Naive B cell (primary cell): ENCODE results near the gene NUBP2. TPM values are rescaled to one million over a fixed set of nuclear protein-coding genes. Genes with fewer than 3 reads are reported as not detected.

ENCODE experiments used
- ATAC-seq, 2 donors: fragments of 150-1000 bp; cut with Tn5 transposase; 2 replicates each; pipeline ENCODE4 v1.10.0; 2021; ENCODE audit warnings: low read depth in 2 of 2, mild to moderate bottlenecking in 2 of 2, moderate library complexity in 2 of 2
- DNase-seq: peaks from one replicate; pipeline ENCODE4 v3.0.0; 2022
- H3K27ac Mint-ChIP-seq, 6 donors: one replicate each; pipeline ENCODE4 v1.8.0; 2020 to 2022; ENCODE audit warnings: mild to moderate bottlenecking in 6 of 6, mixed read lengths in 6 of 6, moderate library complexity in 5 of 6, inconsistent platforms in 2 of 6
- H3K27me3 Mint-ChIP-seq, 3 donors: one replicate each; pipeline ENCODE4 v1.8.0; 2021 to 2022; ENCODE audit warnings: mixed read lengths in 3 of 3, mild to moderate bottlenecking in 1 of 3
- H3K36me3 Mint-ChIP-seq, 2 donors: one replicate each; pipeline ENCODE4 v1.8.0; 2020 to 2022; ENCODE audit warnings: mixed read lengths in 2 of 2, inconsistent platforms in 1 of 2, mild to moderate bottlenecking in 1 of 2
- H3K4me1 Mint-ChIP-seq, 3 donors: one replicate each; pipeline ENCODE4 v1.8.0; 2020 to 2022; ENCODE audit warnings: mixed read lengths in 3 of 3, inconsistent platforms in 1 of 3, mild to moderate bottlenecking in 1 of 3, moderate library complexity in 1 of 3
- H3K4me3 Mint-ChIP-seq, 8 donors: one replicate each; pipeline ENCODE4 v1.8.0; 2020 to 2022; ENCODE audit warnings: mild to moderate bottlenecking in 8 of 8, mixed read lengths in 8 of 8, moderate library complexity in 8 of 8, inconsistent platforms in 2 of 8
- H3K9me3 Mint-ChIP-seq, 7 donors: one replicate each; pipeline ENCODE4 v1.8.0; 2020 to 2022; ENCODE audit warnings: mixed read lengths in 7 of 7, mild to moderate bottlenecking in 5 of 7, inconsistent platforms in 2 of 7, moderate library complexity in 1 of 7
- polyA plus RNA-seq, 6 donors: library from polyadenylated mRNA; unstranded; fragments of 300-500 nt; fragmentation: Illumina TruSeq; gene quantifications; one replicate each; pipeline ENCODE4 v1.2.3, GENCODE V29; 2021; ENCODE audit warnings: low read depth in 6 of 6

Gene NUBP2, protein sequence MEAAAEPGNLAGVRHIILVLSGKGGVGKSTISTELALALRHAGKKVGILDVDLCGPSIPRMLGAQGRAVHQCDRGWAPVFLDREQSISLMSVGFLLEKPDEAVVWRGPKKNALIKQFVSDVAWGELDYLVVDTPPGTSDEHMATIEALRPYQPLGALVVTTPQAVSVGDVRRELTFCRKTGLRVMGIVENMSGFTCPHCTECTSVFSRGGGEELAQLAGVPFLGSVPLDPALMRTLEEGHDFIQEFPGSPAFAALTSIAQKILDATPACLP
- 100 to 1,000 TPM in 1 of 6 donors, 10 to 100 TPM in 5; 69.1 to 110 (median 81.0) TPM for polyA plus RNA-seq

DNA sequence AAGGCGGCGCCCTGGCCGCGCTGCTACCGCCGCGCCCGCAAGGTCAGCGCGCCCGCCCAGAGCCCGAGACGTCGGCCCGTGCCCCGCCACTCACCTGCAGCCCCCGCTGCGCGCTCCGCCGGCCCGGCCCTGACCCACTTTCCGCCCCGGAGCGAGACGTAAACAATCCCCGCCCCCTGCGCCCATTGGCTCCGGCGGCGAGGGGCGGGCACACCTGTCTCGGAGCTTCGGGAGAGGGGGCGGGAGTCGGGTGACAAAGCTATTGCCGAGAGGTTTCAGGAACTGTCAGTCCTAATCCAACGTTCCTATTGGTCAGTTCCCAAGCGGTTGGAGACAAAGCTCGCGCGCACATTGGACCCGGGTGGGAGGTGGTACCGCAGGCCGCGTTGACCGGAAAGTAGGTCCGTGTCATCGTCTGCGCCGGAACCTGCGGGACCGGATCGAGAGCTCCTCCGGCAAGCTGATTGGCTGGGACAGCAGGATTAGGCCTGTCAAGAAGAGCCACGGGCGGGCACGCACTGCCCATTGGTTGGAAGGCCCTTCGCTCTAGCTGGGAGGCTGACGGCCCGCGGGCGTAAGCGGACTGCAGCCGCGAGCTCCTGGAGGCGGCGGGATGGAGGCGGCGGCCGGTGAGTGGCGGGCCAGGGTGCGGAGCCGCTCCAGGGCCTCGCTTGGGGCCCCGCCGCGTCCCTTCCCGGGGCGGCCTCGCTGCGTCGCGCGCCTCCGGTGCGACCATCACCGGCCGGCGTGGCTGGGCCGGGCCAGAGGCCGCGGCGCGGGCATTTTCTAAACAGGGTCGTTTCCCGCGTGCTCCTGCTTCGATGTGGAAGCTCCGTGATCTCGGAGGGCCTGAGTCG lies at the start of gene NUBP2, which contains the start of gene SPSB3:
Gene NUBP2, plus strand, starts transcription at position 553 of the 857 bp plus-strand sequence. Its CDS starts 61 bp downstream, at position 614.
Gene SPSB3, minus strand, starts transcription at position 164 of the 857 bp plus-strand sequence. CDS start 1,088 bp downstream, outside the sequence.
- Mint-ChIP-seq H3K27me3 (no peaks in the 10 kb centered on the region), H3K4me3 (peak within 1 kb of the TSS; percentile 86 to 96 (median 94)), H3K36me3 (no peaks in the 10 kb centered on the region), H3K4me1 (peaks cover 21 to 36% (median 26%) of the 10 kb centered on the region in 3 donors), H3K27ac (peak within 1 kb of the TSS; percentile 47 to 92 (median 82)), H3K9me3 (no peaks in the 10 kb centered on the region)
- ATAC-seq (peak; percentile 85 to 86), DNase-seq (peak; percentile 99)

DNA sequence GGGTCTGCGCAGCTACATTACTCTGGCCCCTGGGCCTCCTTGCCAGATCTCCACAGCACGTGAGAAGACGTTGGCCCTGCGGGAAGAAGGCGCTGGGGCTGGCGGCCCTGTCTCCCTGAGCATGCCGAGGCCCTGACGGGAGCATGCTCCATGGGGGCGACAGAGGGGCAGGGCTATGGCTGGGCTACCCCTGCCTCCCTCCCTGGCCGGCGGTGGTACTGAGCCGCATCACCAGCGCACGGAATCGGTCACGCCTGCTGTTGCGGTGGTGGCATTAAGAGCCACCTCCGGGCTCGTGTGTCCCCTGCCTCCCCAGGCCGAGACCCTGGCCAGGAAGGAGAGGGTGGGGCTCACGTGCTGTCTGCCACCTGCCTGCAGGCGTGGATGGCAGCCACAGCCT lies 48.6 kb upstream of the NUBP2 start:
- no peak overlapping the region for H3K4me3 Mint-ChIP-seq
- peaks cover 0 to under 1% (median 0%) of the 10 kb centered on the region in 3 donors for H3K4me1 Mint-ChIP-seq
- no peaks in the 10 kb centered on the region for H3K9me3 Mint-ChIP-seq
- H3K27me3 Mint-ChIP-seq, result no peaks in the 10 kb centered on the region
- DNase-seq, result no peak
- peak overlapping the region in 1 of 6 donors; percentile 56 for H3K27ac Mint-ChIP-seq
- H3K36me3 Mint-ChIP-seq, result peaks cover 0 to 2% of the 10 kb centered on the region in 2 donors
- no peak for ATAC-seq

DNA sequence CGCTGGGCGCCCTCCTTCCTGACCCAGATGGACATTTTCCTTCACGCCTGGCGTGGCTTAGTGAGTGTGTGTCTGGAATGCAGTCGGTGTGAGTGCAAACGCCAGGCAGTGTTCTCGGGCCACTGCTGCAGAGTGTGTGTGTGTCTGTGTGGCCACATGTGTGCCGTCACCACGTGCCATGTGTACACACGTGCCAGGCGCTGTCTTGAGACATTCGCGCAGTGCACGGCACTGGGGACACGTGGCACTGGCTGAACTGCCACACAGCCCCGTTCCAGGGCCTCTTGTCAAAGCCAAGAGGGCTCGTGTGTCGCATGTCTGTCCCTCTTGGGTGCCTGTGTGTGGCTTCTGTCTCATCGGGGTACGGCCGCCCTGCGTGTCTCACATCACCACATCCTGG lies 47.9 kb upstream of the NUBP2 start:
- DNase-seq (no peak), ATAC-seq (no peak)
- Mint-ChIP-seq H3K4me1 (no peaks in the 10 kb centered on the region), H3K9me3 (no peaks in the 10 kb centered on the region), H3K36me3 (no peaks in the 10 kb centered on the region), H3K4me3 (peak overlapping the region in 1 of 8 donors; percentile 21), H3K27me3 (no peaks in the 10 kb centered on the region), H3K27ac (peak overlapping the region in 2 of 6 donors; percentile 20 to 40)

DNA sequence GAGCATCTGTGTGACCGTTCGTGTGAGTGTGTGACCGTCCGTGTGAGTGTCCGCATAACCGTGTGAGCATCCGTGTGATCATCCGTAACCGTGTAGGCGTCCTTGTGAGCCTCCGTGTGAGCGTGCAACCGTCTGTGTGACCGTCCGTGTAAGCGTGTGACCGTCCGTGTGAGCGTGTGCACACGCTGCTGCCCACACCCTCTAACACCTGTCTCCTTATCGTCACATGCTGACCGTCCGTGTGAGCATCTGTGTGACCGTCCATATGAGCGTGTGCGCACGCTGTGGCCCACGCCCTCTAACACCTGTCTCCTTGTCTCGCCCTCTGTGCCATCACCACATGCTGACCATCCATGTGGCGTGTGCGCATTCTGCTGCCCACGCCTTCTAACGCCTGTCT lies 42.5 kb upstream of the NUBP2 start:
- Mint-ChIP-seq H3K9me3 (no peaks in the 10 kb centered on the region), H3K4me1 (peaks cover 0 to 11% (median 0%) of the 10 kb centered on the region in 3 donors), H3K27me3 (no peaks in the 10 kb centered on the region), H3K27ac (no peak overlapping the region), H3K36me3 (peaks cover 5 to 8% of the 10 kb centered on the region in 2 donors), H3K4me3 (no peak overlapping the region)
- ATAC-seq, result no peak
- DNase-seq, result no peak

DNA sequence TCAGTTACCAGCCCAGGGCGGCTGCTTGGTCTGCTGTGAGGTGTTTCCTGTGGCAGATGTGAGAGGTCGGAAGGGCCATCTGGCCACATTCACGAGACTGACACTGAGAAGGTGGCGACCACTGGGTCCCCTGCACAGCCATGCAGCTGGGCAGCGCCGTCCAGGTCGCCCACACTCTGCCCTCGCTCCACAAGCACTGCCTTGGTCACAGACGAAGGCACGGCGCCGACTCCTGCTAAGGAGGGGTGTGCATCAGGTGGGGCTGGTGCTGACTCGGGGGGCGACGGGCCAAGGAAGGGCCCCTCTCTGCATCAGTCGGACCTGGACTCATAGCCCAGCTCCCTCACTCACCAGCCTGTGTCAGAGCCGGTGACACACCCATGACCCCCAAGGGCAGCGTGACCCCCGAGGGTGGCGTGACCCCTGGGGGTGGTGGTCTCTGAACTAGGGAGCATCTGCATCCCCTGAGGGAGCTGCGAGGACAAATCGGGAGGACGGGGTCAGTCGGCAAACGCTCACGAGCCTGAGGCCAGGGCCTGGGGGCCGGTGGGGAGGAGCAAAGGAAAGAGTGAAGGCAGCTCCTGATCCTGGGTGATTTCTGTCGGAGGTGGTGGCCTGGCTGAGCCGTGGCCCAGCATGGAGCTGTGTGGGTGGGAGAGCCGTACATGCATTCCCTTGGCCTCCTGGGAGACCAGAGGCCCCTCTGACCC lies 41.8 kb upstream of the NUBP2 start:
- no peak overlapping the region for H3K4me3 Mint-ChIP-seq

DNA sequence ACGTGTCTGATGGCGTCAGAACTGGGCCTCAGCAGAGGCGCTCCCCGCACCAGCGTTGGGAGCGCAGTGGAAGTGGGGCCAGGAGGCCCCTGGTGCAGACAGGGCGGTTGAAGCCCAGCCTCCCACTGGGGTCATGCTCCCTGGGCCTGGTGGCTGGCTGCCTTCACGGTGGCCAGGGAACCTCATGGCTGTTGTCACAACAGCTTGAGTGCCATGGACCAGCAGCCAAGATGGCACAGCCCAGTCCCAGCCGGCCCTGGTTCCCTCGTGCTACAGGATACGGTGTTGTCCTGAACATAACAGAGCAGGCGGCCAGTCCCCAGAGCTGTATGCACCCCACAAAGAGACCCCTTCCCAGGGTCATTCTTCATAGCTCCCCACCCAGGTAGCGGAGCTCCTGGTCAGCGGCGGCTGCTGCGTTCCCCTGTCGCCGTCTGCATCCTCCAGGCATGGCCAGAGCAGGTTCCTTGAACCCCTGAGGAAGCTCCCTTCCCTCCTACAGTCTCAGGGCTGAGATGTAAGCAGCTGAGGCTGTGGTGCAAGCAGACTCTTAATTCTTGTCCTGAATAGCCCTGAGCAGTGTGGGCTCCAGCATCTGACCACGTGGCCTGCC lies 41.1 kb upstream of the NUBP2 start:
- ATAC-seq (no peak), DNase-seq (no peak)
- peak overlapping the region in 1 of 6 donors; percentile 60 for H3K27ac Mint-ChIP-seq
- no peaks in the 10 kb centered on the region for H3K27me3 Mint-ChIP-seq
- H3K9me3 Mint-ChIP-seq, result no peaks in the 10 kb centered on the region
- H3K36me3 Mint-ChIP-seq, result peaks cover 5 to 8% of the 10 kb centered on the region in 2 donors
- peaks cover 0 to 11% (median 0%) of the 10 kb centered on the region in 3 donors for H3K4me1 Mint-ChIP-seq
- no peak overlapping the region for H3K4me3 Mint-ChIP-seq

More for the DNA sequence above, 41.8 kb upstream of the NUBP2 start:
- DNase-seq, result no peak
- peaks cover 5 to 8% of the 10 kb centered on the region in 2 donors for H3K36me3 Mint-ChIP-seq
- H3K27ac Mint-ChIP-seq, result peak overlapping the region in 1 of 6 donors; percentile 90
- H3K9me3 Mint-ChIP-seq, result no peaks in the 10 kb centered on the region
- H3K27me3 Mint-ChIP-seq, result no peaks in the 10 kb centered on the region
- peaks cover 0 to 11% (median 0%) of the 10 kb centered on the region in 3 donors for H3K4me1 Mint-ChIP-seq
- no peak for ATAC-seq

DNA sequence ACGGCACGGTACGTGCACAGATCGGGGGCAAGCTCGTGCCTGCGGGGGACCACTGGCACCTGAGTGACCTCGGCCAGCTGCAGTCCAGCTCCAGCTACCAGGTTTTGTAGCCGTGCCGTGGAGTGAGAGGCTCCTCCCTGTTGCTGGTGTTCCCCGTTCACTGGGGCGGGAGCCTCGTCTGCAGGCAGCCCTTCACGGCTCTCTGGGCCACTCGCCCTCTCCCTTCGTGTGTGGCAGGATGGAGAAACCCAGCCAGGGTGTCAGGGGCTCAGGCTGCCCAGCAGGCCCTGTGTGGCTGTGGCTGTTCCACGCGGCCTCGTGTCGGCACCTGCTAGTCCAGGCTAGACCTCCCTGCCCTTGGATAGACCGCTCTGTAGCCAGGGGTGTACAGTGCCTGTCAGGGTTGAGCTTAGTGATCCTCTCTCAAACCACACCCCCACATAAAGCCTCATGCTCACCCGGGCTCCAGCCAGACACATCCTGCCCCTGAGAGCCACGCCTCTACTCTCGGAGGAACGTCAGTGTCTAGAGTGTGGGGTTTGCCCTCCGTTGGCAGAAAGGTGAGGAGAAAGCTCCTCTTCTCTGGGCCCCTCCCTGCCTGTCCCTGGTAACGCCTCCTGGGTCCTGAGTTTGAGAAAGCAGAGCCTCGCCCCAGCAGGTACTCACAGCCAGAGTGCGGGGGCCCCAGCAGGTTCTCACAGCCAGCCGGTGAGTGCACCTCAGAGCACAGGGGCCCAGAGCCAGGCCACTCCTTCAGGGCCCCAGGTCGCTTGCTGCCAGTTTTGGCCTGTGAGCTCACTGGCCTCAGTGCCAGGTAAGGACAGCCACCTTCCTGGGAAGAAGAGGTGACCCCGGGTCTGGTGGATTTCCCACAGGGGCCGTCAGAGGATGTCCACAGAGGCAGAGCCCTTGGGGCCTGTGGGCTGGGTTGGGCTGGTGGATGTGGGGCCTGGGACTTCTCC lies 39.1 kb upstream of the NUBP2 start:
- peaks cover 5 to 8% of the 10 kb centered on the region in 2 donors for H3K36me3 Mint-ChIP-seq
- H3K4me1 Mint-ChIP-seq, result peaks cover 0 to 11% (median 0%) of the 10 kb centered on the region in 3 donors
- H3K9me3 Mint-ChIP-seq, result no peaks in the 10 kb centered on the region
- no peak overlapping the region for H3K4me3 Mint-ChIP-seq
- ATAC-seq (no peak), DNase-seq (no peak)
- no peaks in the 10 kb centered on the region for H3K27me3 Mint-ChIP-seq
- peak overlapping the region in 1 of 6 donors; percentile 47 for H3K27ac Mint-ChIP-seq

DNA sequence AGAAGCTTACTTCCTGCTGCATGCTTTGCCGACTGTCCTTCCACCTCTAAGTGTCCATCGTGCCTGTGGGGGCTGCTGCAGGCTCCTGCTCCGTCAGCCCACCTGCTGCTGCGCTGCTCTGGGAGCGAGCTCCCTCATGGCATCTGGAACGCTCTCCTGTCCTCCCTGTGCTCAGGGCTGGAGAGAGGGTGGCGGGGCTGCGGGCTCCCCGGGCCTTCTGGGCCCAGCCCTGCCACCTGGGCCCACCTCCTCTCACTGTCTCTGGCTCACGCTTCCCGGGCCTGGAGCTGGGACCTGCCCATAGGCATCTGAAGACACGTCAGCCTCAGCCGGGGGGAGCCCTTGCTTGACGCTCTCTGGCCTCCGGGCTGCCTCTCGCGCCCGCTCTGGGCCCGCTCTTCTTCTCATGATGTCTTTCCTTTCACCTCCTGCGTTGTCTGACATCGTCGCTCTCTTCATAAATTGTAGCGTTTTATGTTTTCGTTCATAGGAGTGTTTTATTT lies 38.4 kb upstream of the NUBP2 start:
- no peak for DNase-seq
- Mint-ChIP-seq H3K4me3 (no peak overlapping the region), H3K4me1 (peaks cover 0 to 11% (median 0%) of the 10 kb centered on the region in 3 donors)

DNA sequence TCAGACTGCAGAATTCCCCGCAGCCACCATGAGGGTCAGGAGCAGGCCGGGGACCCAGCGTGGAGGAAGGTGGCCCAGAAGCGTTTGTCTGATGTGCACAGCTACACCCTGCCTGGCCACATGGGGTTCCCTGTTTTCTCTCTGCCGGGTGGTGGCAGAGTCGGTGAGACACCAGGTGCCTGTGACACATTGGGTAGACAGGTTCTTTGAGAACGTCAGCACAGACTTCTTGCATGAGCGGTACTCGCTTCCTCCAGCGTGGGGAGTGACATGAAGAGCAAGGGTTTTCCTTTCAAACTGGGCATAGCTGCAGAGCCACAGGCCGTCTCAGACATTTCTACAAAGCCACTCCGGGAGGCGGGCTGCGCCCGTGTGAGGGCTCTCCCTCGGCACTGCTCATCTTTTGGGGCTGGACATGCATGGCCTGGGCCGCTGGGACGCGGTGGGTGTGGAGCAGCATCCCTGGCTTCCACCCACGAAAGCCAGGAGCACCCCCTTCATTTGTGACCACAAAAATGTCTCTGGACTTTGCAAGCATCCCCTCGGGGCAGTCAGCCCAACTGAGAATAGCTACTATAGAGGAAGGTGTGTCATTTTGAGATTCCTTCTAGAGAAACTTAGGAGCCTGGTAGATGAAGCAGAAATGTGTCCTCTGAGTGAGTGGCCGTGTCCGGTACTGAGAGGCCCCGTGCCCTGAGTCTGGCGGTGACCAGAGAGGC lies 37.4 kb upstream of the NUBP2 start:
- H3K9me3 Mint-ChIP-seq, result no peaks in the 10 kb centered on the region
- peaks cover 0 to 11% (median 0%) of the 10 kb centered on the region in 3 donors for H3K4me1 Mint-ChIP-seq
- H3K4me3 Mint-ChIP-seq, result peak overlapping the region in 1 of 8 donors; percentile 62
- H3K27ac Mint-ChIP-seq, result peak overlapping the region in 4 of 6 donors; percentile 20 to 93 (median 50)
- ATAC-seq (no peak), DNase-seq (no peak)
- peaks cover 5 to 8% of the 10 kb centered on the region in 2 donors for H3K36me3 Mint-ChIP-seq
- H3K27me3 Mint-ChIP-seq, result no peaks in the 10 kb centered on the region

More for the DNA sequence above, 38.4 kb upstream of the NUBP2 start:
- ATAC-seq, result no peak
- H3K9me3 Mint-ChIP-seq, result no peaks in the 10 kb centered on the region
- peaks cover 5 to 8% of the 10 kb centered on the region in 2 donors for H3K36me3 Mint-ChIP-seq
- H3K27me3 Mint-ChIP-seq, result no peaks in the 10 kb centered on the region
- H3K27ac Mint-ChIP-seq, result peak overlapping the region in 1 of 6 donors; percentile 47

DNA sequence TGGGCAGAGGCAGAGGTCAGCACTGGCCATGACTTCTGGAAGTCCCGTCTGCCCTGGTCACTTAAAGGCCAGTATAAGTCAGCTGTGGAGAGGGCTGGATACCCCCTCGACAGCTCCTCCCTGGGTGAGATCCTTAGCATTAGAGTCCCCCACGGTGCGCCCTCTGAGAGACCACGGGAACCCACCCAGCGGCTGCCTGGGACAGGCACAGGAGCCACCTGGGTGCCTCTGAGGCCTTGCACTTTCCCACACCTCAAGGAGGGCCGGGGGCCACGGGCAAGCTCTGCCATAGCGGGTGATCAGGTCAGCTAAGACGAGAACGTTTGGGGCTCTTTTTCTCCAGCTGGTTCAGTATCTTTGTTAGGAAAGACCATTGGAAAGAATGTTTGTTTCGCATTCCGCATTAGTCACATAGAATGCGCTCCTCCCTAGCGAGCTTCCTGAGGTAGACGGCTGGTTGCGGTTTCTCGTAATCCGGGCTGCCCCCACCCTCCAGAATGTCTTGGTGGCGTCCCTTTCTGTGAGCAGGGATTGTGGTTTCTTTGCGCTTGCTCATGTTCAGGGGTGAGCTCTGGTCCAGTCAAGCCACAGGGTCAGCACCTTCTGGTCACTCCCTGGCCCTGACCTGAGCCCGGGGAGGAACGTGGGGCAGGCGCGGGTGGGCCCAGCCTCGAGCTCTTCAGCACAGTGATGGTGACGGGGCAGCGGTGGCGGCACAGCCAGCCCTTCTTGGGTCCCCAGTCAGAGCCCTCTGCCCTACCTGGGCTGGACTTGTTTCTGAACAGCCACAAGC lies 36.7 kb upstream of the NUBP2 start:
- Mint-ChIP-seq H3K27me3 (no peaks in the 10 kb centered on the region), H3K27ac (no peak overlapping the region), H3K36me3 (peaks cover 5 to 8% of the 10 kb centered on the region in 2 donors), H3K4me3 (no peak overlapping the region), H3K9me3 (no peaks in the 10 kb centered on the region), H3K4me1 (peaks cover 0 to 8% (median 0%) of the 10 kb centered on the region in 3 donors)
- no peak for ATAC-seq
- DNase-seq, result no peak
